RWPE2 (cell line): ENCODE measurements around the gene ZNF236.

ENCODE experiments used
- ATAC-seq: fragments of 200-7000 bp; cut with Tn5 transposase; 3 replicates; pipeline ENCODE4 v1.9.1; 2021; ENCODE audit warnings: low read depth
- DNase-seq: peaks from one replicate; pipeline ENCODE4 v3.0.0-alpha.2; 2020; ENCODE audit warnings: low spot score
- H3K27ac ChIP-seq: fragments of 450-650 bp; 2 replicates; pipeline ENCODE4 v1.5.1; 2017; ENCODE audit warnings: mild to moderate bottlenecking; ENCODE audit not compliant: poor library complexity, severe bottlenecking
- H3K27me3 ChIP-seq: fragments of 250-450 bp; sonication (Bioruptor Pico); 2 replicates; pipeline ENCODE4 v1.5.1; 2021; ENCODE audit warnings: mild to moderate bottlenecking, moderate library complexity; ENCODE audit not compliant: insufficient read depth, poor library complexity, severe bottlenecking
- H3K36me3 ChIP-seq: fragments of 250-450 bp; sonication (Bioruptor Pico); 2 replicates; pipeline ENCODE4 v1.5.1; 2020; ENCODE audit warnings: low read depth, mild to moderate bottlenecking, moderate library complexity
- H3K4me1 ChIP-seq: fragments of 250-450 bp; sonication (Bioruptor Pico); 2 replicates; pipeline ENCODE4 v1.5.1; 2021; ENCODE audit warnings: mild to moderate bottlenecking, moderate library complexity; ENCODE audit not compliant: insufficient read depth, poor library complexity, severe bottlenecking
- H3K4me3 ChIP-seq: fragments of 250-450 bp; sonication (Bioruptor Pico); 2 replicates; pipeline ENCODE4 v1.5.1; 2021; ENCODE audit warnings: mild to moderate bottlenecking, moderate library complexity; ENCODE audit not compliant: severe bottlenecking
- H3K9me3 ChIP-seq: fragments of 250-450 bp; sonication (Bioruptor Pico); 2 replicates; pipeline ENCODE4 v1.5.1; 2021; ENCODE audit warnings: mild to moderate bottlenecking, moderate library complexity; ENCODE audit not compliant: severe bottlenecking
- CTCF ChIP-seq: fragments of 450-650 bp; IDR thresholded peaks from one replicate; pipeline ENCODE4 v1.5.1; 2017; ENCODE audit warnings: mild to moderate bottlenecking, moderate library complexity; ENCODE audit not compliant: poor library complexity, severe bottlenecking

Gene ZNF236

GRCh38 chr18:76914314-76914713 lies 92.0 kb downstream of the ZNF236 start:
- peaks cover 80% of the 10 kb centered on the region for H3K36me3 ChIP-seq
- H3K4me1 ChIP-seq, result no peaks in the 10 kb centered on the region
- TF ChIP-seq CTCF, result no peak
- no peak for ATAC-seq
- no peak overlapping the region for H3K4me3 ChIP-seq
- no peak overlapping the region for H3K27ac ChIP-seq
- no peaks in the 10 kb centered on the region for H3K27me3 ChIP-seq
- H3K9me3 ChIP-seq, result no peaks in the 10 kb centered on the region
- DNase-seq, result no peak

GRCh38 chr18:76914796-76915195 lies 92.4 kb downstream of the ZNF236 start:
- Histone ChIP-seq H3K27me3 (no peaks in the 10 kb centered on the region), H3K4me3 (no peak overlapping the region), H3K36me3 (peaks cover 80% of the 10 kb centered on the region), H3K9me3 (no peaks in the 10 kb centered on the region), H3K4me1 (no peaks in the 10 kb centered on the region), H3K27ac (no peak overlapping the region)
- no peak for ATAC-seq
- no peak for DNase-seq
- no peak for TF ChIP-seq CTCF

- no peaks in the 10 kb centered on the region for H3K4me1 ChIP-seq
- DNase-seq (no peak), ATAC-seq (no peak)
- H3K9me3 ChIP-seq, result no peaks in the 10 kb centered on the region
- TF ChIP-seq CTCF, result no peak
- H3K4me3 ChIP-seq, result no peak overlapping the region
- H3K27me3 ChIP-seq, result no peaks in the 10 kb centered on the region
- H3K27ac ChIP-seq, result no peak overlapping the region
- H3K36me3 ChIP-seq, result peaks cover 80% of the 10 kb centered on the region
Observed at GRCh38 chr18:76915456-76915855, 93.1 kb downstream of the ZNF236 start.

- TF ChIP-seq CTCF, result no peak
Observed at GRCh38 chr18:76920974-76921373, 98.6 kb downstream of the ZNF236 start.

GRCh38 chr18:76922107-76922506 lies 99.8 kb downstream of the ZNF236 start:
- H3K4me3 ChIP-seq, result no peak overlapping the region
- DNase-seq, result no peak
- no peaks in the 10 kb centered on the region for H3K9me3 ChIP-seq
- peaks cover 69% of the 10 kb centered on the region for H3K36me3 ChIP-seq
- no peaks in the 10 kb centered on the region for H3K4me1 ChIP-seq
- H3K27ac ChIP-seq, result no peak overlapping the region
- TF ChIP-seq CTCF, result peak; percentile 33
- ATAC-seq, result peak; percentile 56; the same call in 1 of the 3 replicates
- no peaks in the 10 kb centered on the region for H3K27me3 ChIP-seq

More at GRCh38 chr18:76920974-76921373, 98.6 kb downstream of the ZNF236 start:
- no peaks in the 10 kb centered on the region for H3K4me1 ChIP-seq
- H3K36me3 ChIP-seq, result peaks cover 74% of the 10 kb centered on the region
- H3K4me3 ChIP-seq, result no peak overlapping the region
- no peak overlapping the region for H3K27ac ChIP-seq
- H3K9me3 ChIP-seq, result no peaks in the 10 kb centered on the region
- no peak for ATAC-seq
- DNase-seq, result no peak
- no peaks in the 10 kb centered on the region for H3K27me3 ChIP-seq
